OCI-M1 (cell line): ENCODE data around the gene DCP2.
A peak's percentile ranks its signal among the peaks of the same experiment; 100 is the strongest.

Experiments used
- DNase-seq: peaks from one replicate; lab custom pipeline; 2025; lab: John Stamatoyannopoulos, UW

DCP2 gene

GRCh38 chr5:113022661-113023060 lies 46.1 kb downstream of the DCP2 start:
- DNase-seq: peak; percentile 24

- DNase-seq: no peak
These were observed 47.6 kb downstream of the DCP2 start for GRCh38 chr5:113024076-113024697.

- DNase-seq: no peak
These were observed 49.0 kb downstream of the DCP2 start for GRCh38 chr5:113025596-113025995.

- DNase-seq: no peak
These were observed 49.6 kb downstream of the DCP2 start for GRCh38 chr5:113026211-113026610.

GRCh38 chr5:113027015-113027414 lies 50.4 kb downstream of the DCP2 start:
- DNase-seq: no peak

GRCh38 chr5:113027431-113027830 lies 50.8 kb downstream of the DCP2 start:
- DNase-seq: no peak

- DNase-seq: no peak
These were observed 53.0 kb downstream of the DCP2 start for GRCh38 chr5:113029614-113030013.

GRCh38 chr5:113031104-113031503 lies 54.5 kb downstream of the DCP2 start:
- no peak for DNase-seq

GRCh38 chr5:113031557-113031956 lies 55.0 kb downstream of the DCP2 start:
- DNase-seq: no peak

GRCh38 chr5:113034182-113034773 lies 57.7 kb downstream of the DCP2 start:
- DNase-seq: no peak

GRCh38 chr5:113035096-113035495 lies 58.5 kb downstream of the DCP2 start:
- no peak for DNase-seq

- DNase-seq: no peak
These were observed 59.7 kb downstream of the DCP2 start for GRCh38 chr5:113036321-113036720.

- DNase-seq: no peak
These were observed 60.2 kb downstream of the DCP2 start for GRCh38 chr5:113036826-113037225.

- DNase-seq: no peak
These were observed 61.5 kb downstream of the DCP2 start for GRCh38 chr5:113038136-113038535.

GRCh38 chr5:113038714-113039113 lies 62.1 kb downstream of the DCP2 start:
- DNase-seq: no peak

GRCh38 chr5:113039229-113039933 lies 62.8 kb downstream of the DCP2 start:
- no peak for DNase-seq

- DNase-seq: no peak
These were observed 63.3 kb downstream of the DCP2 start for GRCh38 chr5:113039934-113040285.

GRCh38 chr5:113040672-113041260 lies 64.2 kb downstream of the DCP2 start:
- no peak for DNase-seq

GRCh38 chr5:113042491-113043243 lies 66.1 kb downstream of the DCP2 start:
- DNase-seq: peak; percentile 58

GRCh38 chr5:113043491-113043931 lies 66.9 kb downstream of the DCP2 start:
- DNase-seq: peak; percentile 17

- no peak for DNase-seq
These were observed 68.3 kb downstream of the DCP2 start for GRCh38 chr5:113044776-113045465.

- peak; percentile 38 for DNase-seq
These were observed 70.6 kb downstream of the DCP2 start for GRCh38 chr5:113047234-113047633.
